ENCODE data around the gene JSRP1. TPM values are rescaled to one million over a fixed set of nuclear protein-coding genes. Genes with fewer than 3 reads are reported as not detected.

The JSRP1 gene
- total RNA-seq, 1 donor from 2014 or later: not detected

GRCh38 chr19:2249010-2249866 is 7.0 kb downstream of the JSRP1 start, which contains the start of gene AMH:
Gene AMH, plus strand, starts transcription at chr19:2249323. Its CDS starts 10 bp downstream, at chr19:2249333.
- ATAC-seq: peak; percentile 3

GRCh38 chr19:2248136-2249009 is 7.8 kb downstream of the JSRP1 start:
- intact Hi-C loops (cut with micrococcal nuclease): no loop called here
- no peak for DNase-seq

More at GRCh38 chr19:2249010-2249866, 7.0 kb downstream of the JSRP1 start, which contains the start of gene AMH:
- DNase-seq: peak; percentile 26
- intact Hi-C loops (cut with micrococcal nuclease): no loop called here

DNA sequence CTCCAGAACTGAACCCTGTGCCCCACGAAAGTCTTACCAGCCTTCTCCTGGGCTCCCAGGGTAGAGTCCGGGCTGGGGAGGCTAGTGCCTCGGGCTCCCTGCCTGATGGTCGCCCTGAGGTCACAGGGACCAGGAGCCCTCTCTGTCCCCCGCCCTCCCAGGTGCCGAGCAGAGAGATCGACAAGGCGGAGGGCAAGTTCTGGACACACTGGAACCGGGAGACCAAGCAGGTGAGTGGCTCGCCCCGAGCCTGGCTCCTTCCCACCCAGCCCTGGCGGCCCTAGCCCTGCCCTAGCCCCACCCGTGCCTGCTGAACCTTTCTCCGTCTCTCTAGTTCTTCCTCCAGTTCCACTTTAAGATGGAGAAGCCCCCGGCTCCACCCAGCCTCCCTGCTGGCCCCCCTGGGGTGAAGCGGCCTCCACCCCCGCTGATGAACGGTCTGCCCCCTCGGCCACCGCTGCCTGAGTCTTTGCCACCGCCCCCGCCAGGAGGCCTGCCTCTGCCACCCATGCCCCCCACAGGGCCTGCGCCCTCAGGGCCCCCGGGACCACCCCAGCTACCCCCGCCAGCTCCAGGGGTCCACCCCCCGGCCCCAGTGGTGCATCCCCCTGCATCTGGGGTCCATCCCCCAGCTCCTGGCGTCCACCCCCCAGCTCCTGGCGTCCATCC is 8.7 kb downstream of the JSRP1 start:
- DNase-seq (no peak), ATAC-seq (no peak)
- intact Hi-C loops (cut with micrococcal nuclease): no loop called here

More at GRCh38 chr19:2248136-2249009, 7.8 kb downstream of the JSRP1 start:
- no peak for ATAC-seq

DNA sequence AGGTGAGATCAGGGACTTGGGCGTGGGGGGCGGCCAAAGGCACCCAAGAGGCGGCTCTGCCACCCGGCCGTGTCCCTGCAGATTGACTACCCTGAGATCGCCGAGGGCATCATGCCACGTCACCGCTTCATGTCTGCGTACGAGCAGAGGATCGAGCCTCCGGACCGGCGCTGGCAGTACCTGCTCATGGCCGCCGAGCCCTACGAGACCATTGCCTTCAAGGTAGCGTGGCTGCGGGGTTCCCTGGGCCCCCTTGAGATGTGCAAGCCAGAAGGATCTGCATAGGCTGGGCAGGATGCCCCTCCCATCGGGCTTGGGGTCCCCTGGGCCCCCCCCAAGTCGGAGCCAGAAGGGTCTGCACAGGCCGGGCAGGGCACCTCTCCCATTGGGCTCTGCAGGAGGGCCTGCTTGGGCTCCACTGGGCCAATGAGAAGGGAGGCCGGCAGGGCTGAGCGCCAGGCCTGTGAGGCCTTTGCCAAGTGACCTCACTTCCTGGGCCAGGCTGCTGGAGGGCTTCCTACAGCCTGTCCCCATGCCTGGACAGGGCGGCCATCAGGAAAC is 9.3 kb downstream of the JSRP1 start:
- intact Hi-C loops (cut with micrococcal nuclease): no loop called here
- ATAC-seq (peak; percentile 69), DNase-seq (peak; percentile 77)

DNA sequence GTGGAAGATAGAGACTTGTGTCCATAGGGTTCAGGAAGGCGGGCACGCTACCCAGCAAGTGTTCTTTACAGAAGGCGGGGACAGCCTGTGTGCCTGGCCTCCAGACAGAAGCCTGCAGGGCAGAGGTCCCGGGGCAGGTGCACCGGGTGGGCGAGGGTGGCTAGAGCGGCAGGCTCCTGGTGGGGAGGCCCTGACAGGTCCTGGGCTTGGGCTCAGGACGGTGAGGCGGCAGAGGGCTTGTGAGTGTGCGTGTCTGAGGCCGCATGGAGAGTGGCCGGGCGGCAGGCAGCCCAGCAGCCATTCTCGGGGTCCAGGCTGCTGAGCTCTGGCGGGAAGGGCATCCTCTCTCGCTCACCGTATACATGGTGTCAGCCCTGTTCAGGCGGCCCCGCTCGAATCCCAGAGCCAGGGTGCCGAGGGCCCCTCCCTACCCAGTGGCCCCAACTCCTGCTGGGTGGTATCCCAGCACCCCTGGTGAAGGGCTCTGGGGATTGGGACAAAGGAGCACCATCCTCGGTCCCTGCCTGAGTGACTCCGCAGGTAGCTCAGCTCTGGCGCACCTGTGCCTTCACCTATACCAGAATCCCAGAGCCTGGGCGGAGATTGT is 10.1 kb downstream of the JSRP1 start:
- no peak for ATAC-seq
- DNase-seq: no peak
- intact Hi-C loops (cut with micrococcal nuclease): no loop called here

DNA sequence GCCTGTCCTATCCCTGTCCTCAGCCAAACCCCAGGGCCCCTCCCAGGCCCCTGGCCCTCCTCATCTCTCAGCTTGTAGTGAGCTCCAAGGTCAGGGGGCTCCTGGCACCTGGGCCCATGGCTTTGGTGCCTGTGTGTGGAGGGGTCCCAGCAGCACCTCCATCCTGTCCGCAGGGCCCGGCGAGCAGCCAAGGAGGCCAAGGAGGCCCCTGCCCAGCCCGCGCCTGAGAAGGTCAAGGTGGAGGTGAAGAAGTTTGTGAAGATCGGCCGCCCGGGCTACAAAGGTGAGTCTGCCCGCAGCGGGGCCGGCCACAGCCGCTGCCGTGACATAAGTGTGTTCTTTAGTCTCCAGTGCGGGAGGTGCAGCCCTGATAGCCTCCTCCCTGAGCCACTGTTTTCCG is 10.9 kb downstream of the JSRP1 start:
- intact Hi-C loops (cut with micrococcal nuclease): no loop called here
- ATAC-seq (no peak), DNase-seq (no peak)

DNA sequence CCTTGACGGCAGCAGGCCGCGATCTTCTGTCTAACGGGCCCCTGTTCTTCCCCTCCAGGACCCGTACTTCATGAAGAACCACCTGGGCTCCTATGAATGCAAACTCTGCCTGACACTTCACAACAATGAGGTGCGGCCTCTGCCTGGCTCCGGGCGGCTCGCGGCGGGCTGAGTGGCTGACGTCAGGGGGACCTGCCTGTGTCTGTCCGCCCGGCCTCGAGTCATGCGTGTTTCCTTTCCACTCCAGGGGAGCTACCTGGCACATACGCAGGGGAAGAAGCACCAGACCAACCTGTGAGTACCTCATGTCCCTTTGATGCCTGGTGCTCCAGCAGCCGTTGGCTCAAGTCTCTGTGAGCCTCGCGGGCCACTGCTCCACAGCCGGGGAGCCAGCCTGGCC is 11.7 kb downstream of the JSRP1 start:
- intact Hi-C loops (cut with micrococcal nuclease): no loop called here
- ATAC-seq (no peak), DNase-seq (no peak)

GRCh38 chr19:2244125-2244411 is 12.1 kb downstream of the JSRP1 start:
- ATAC-seq (no peak), DNase-seq (no peak)
- intact Hi-C loops (cut with micrococcal nuclease): no loop called here

DNA sequence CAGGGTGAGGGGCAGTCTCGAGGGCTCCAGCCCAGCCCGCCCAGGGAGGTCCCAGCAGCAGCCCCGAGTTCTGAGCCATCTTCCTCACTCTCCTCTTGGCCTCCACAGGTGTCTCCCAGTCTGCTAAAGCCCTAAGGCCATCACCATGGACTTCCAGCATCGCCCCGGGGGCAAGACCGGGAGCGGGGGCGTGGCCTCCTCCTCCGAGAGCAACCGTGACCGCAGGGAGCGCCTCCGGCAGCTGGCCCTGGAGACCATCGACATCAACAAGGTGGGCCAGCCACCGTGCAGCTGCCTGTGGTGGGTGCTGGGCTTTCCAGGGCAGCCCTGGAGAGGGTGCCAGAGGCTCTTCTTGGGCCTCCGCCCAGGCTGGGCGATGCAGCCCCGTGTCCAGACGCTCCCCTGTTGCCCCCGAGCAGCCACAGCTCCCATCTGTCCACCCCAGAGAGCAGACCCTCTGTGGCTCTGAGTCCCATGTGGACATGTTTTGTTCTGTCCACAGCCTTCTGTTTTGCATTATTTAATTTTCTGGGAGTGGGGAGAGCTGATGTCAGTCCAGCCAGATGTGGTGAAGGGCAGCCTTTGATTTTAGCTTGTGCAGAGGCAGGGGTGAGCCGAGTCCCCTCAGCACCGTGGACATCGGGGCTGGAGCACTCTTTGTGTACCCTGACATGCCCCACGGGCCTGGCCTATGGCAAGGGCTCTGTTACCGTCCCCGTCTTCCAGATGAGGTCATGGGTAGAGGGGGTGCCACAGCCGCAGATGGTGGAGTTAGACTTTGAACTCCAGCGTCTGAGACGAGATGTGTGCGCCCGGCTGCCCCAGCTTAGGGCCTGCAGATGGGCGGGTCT is 12.7 kb downstream of the JSRP1 start:
- intact Hi-C loops (cut with micrococcal nuclease): no loop called here
- ATAC-seq: no peak
- DNase-seq: no peak

GRCh38 chr19:2242816-2243215 is 13.4 kb downstream of the JSRP1 start:
- ATAC-seq (no peak), DNase-seq (no peak)
- intact Hi-C loops (cut with micrococcal nuclease): no loop called here

GRCh38 chr19:2242092-2242537 is 14.1 kb downstream of the JSRP1 start:
- intact Hi-C loops (cut with micrococcal nuclease): no loop called here
- no peak for DNase-seq
- ATAC-seq: no peak

GRCh38 chr19:2240881-2241760 is 15.1 kb downstream of the JSRP1 start:
- intact Hi-C loops (cut with micrococcal nuclease): no loop called here
- ATAC-seq: no peak
- no peak for DNase-seq

DNA sequence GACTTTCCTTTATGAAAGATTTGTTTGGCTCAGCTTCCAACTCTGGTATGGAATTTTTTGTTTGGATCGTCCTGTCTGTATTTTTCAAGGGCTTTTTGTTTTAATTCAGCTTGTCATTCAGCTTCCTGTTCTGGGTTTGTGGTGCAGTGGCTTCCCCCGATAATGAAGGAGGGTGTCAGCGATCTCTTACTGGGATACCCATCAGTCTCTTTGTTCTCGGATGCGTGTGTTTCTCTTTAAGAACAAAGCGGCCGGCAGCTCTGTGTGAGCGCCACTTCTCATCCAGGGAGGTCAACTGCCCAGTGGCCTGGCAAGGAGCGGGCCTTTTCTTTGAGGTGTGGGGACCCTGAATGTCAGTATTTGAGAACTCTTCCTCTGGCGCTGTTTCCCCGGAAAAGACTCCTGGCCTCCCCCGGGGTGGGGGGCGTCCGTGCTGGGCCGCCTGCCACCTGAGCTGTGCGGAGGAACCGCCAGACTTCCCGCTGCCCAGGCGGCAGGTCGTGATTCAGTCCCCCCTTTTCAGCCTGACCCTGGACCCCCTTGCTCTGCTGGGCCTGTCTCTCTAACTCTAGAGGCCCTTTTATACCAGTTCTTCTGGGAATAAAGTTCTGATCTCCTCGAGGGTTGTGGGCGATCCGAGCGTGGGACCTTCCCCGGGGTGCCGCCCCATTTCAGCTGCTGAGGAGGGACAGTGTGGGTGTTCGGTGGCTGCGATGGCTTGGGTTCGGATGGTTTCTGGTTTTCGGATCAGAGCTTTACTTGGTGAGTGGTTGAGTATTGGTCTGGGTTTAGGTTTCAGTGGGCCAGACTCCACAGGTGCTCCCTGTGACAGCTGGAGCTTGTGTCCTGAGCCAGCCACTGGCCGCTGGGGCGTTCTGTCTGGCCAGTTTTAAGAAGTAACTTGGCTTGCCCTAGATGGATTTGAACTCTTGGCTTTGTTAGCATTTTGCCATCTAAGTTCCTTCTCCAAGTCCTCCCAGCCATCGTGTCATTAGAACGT is 16.1 kb downstream of the JSRP1 start:
- intact Hi-C loops (cut with micrococcal nuclease): no loop called here
- no peak for DNase-seq
- ATAC-seq: no peak

GRCh38 chr19:2239173-2239572 is 17.0 kb downstream of the JSRP1 start:
- no peak for ATAC-seq
- no peak for DNase-seq
- intact Hi-C loops (cut with micrococcal nuclease): no loop called here

- no peak for ATAC-seq
- intact Hi-C loops (cut with micrococcal nuclease): no loop called here
- no peak for DNase-seq
These were observed 18.4 kb downstream of the JSRP1 start for GRCh38 chr19:2237869-2238153.

Measured in left ventricle myocardium superior (tissue), 1 donor.